Renal cortex interstitium (tissue), 3 donors: ENCODE data around the gene RNF225. TPM values are rescaled to one million over a fixed set of nuclear protein-coding genes. Genes with fewer than 3 reads are reported as not detected.

Experiments
- polyA plus RNA-seq, 3 donors: library from polyadenylated mRNA; unstranded; fragments of 120-200 nt; gene quantifications; one replicate each; pipeline ENCODE4 v1.2.1, GENCODE V29; 2013; ENCODE audit not compliant: insufficient read length in 3 of 3

Gene RNF225
- polyA plus RNA-seq, 3 donors, result not detected

Other genes with a start within 250 kb of the RNF225 start
- gene ZNF329, start 244.9 kb upstream of the RNF225 start, polyA plus RNA-seq, result 10 to 100 TPM; 21.5 to 26.0 (median 23.7) TPM
- gene ZNF274, start 212.6 kb upstream of the RNF225 start, polyA plus RNA-seq, result 10 to 100 TPM; 18.2 to 27.0 (median 19.7) TPM
- gene ZNF544, start 166.7 kb upstream of the RNF225 start, polyA plus RNA-seq, result 10 to 100 TPM; 36.9 to 45.9 (median 38.1) TPM
- 1 to 10 TPM; 7.3 to 8.7 (median 7.6) TPM for gene ZNF8, start 116.7 kb upstream of the RNF225 start, polyA plus RNA-seq
- 10 to 100 TPM; 46.6 to 58.0 (median 53.8) TPM for gene ERVK3-1, start 90.3 kb upstream of the RNF225 start, polyA plus RNA-seq
- 1 to 10 TPM; 3.6 to 3.8 (median 3.6) TPM for gene ZSCAN22, start 68.7 kb upstream of the RNF225 start, polyA plus RNA-seq
- 1 to 10 TPM in 2 of 3 donors, under 1 TPM in 1; 0.45 to 2.0 (median 1.5) TPM for gene A1BG, start 42.2 kb upstream of the RNF225 start, polyA plus RNA-seq
- 1 to 10 TPM; 3.7 to 6.2 (median 5.2) TPM for gene ZNF497, start 32.9 kb upstream of the RNF225 start, polyA plus RNA-seq
- 1 to 10 TPM; 3.3 to 6.0 (median 4.5) TPM for gene ZNF837, start 14.6 kb upstream of the RNF225 start, polyA plus RNA-seq
- gene RPS5, start 8.4 kb upstream of the RNF225 start, polyA plus RNA-seq, result 1,000 to 10,000 TPM in 2 of 3 donors, 100 to 1,000 TPM in 1; 862 to 1,069 (median 1,060) TPM
- gene ZNF584, start 13.0 kb downstream of the RNF225 start, polyA plus RNA-seq, result 10 to 100 TPM; 13.3 to 15.0 (median 13.3) TPM
- 10 to 100 TPM; 14.0 to 17.0 (median 14.1) TPM for gene ZNF132, start 44.5 kb downstream of the RNF225 start, polyA plus RNA-seq
- 1 to 10 TPM; 5.2 to 7.4 (median 7.3) TPM for gene ZNF324B, start 56.0 kb downstream of the RNF225 start, polyA plus RNA-seq
- 10 to 100 TPM in 2 of 3 donors, 1 to 10 TPM in 1; 7.3 to 11.5 (median 10.6) TPM for gene ZNF324, start 71.4 kb downstream of the RNF225 start, polyA plus RNA-seq
- 10 to 100 TPM; 11.7 to 19.5 (median 17.7) TPM for gene ZNF446, start 80.7 kb downstream of the RNF225 start, polyA plus RNA-seq
- 10 to 100 TPM in 2 of 3 donors, 1 to 10 TPM in 1; 7.8 to 13.4 (median 11.5) TPM for gene SLC27A5, start 116.3 kb downstream of the RNF225 start, polyA plus RNA-seq
- 10 to 100 TPM in 2 of 3 donors, 1 to 10 TPM in 1; 8.7 to 15.0 (median 14.4) TPM for gene ZBTB45, start 124.2 kb downstream of the RNF225 start, polyA plus RNA-seq
- 100 to 1,000 TPM; 672 to 838 (median 719) TPM for gene TRIM28, start 148.4 kb downstream of the RNF225 start, polyA plus RNA-seq
- gene CHMP2A, start 159.4 kb downstream of the RNF225 start, polyA plus RNA-seq, result 100 to 1,000 TPM; 108 to 132 (median 128) TPM
- 100 to 1,000 TPM in 1 of 3 donors, 10 to 100 TPM in 2; 87.9 to 107 (median 91.5) TPM for gene UBE2M, start 163.0 kb downstream of the RNF225 start, polyA plus RNA-seq
- 10 to 100 TPM; 27.6 to 65.3 (median 34.1) TPM for gene MZF1, start 177.7 kb downstream of the RNF225 start, polyA plus RNA-seq